Measurements from ENCODE around the gene TSPAN31. TPM values are rescaled to one million over a fixed set of nuclear protein-coding genes. Genes with fewer than 3 reads are reported as not detected.

TSPAN31 gene
- total and polyA plus RNA-seq, 4 donors: 56.0 to 86.5 (median 68.3) TPM

- Histone ChIP-seq H3K36me3 (ENCODE audit: control insufficient read depth, insufficient read depth, low read length) (peaks cover 37% of the 10 kb centered on the region), H3K4me1 (ENCODE audit: control insufficient read depth, insufficient read depth, low read length) (peaks cover 14% of the 10 kb centered on the region), H3K27me3 (ENCODE audit: control insufficient read depth, insufficient read depth, low read length) (peaks cover 10% of the 10 kb centered on the region), H3K4me3 (ENCODE audit: low read depth, low read length) (no peak overlapping the region), H3K9me3 (ENCODE audit: control insufficient read depth, insufficient read depth, low read length) (no peaks in the 10 kb centered on the region), H3K27ac (ENCODE audit: low read depth, low read length) (no peak overlapping the region)
- WGBS (ENCODE audit: insufficient coverage): 92% methylated on average over 23 of the region's 25 CpGs
- DNase-seq (ENCODE audit: low read depth in 4 of 6, low spot score in 6 of 6): no peak
Observed at GRCh38 chr12:57758552-57759359, 13.9 kb downstream of the TSPAN31 start.

GRCh38 chr12:57759360-57759980 lies 14.6 kb downstream of the TSPAN31 start:
- WGBS (ENCODE audit: insufficient coverage): 31% methylated on average over 3 of the region's 3 CpGs
- Histone ChIP-seq H3K27ac (ENCODE audit: low read depth, low read length) (no peak overlapping the region), H3K9me3 (ENCODE audit: control insufficient read depth, insufficient read depth, low read length) (no peaks in the 10 kb centered on the region), H3K4me1 (ENCODE audit: control insufficient read depth, insufficient read depth, low read length) (peaks cover 13% of the 10 kb centered on the region), H3K36me3 (ENCODE audit: control insufficient read depth, insufficient read depth, low read length) (peaks cover 37% of the 10 kb centered on the region), H3K4me3 (ENCODE audit: low read depth, low read length) (no peak overlapping the region), H3K27me3 (ENCODE audit: control insufficient read depth, insufficient read depth, low read length) (peaks cover 18% of the 10 kb centered on the region)
- DNase-seq (ENCODE audit: low read depth in 4 of 6, low spot score in 6 of 6): peak in 1 of 6 donors; percentile 68

- H3K27me3 ChIP-seq (ENCODE audit: control insufficient read depth, insufficient read depth, low read length): peaks cover 27% of the 10 kb centered on the region
- peaks cover 37% of the 10 kb centered on the region for H3K36me3 ChIP-seq (ENCODE audit: control insufficient read depth, insufficient read depth, low read length)
- peaks cover 20% of the 10 kb centered on the region for H3K4me1 ChIP-seq (ENCODE audit: control insufficient read depth, insufficient read depth, low read length)
- DNase-seq (ENCODE audit: low read depth in 4 of 6, low spot score in 6 of 6): no peak
- no CpG with 5 or more reads among the region's 3 CpGs for WGBS (ENCODE audit: insufficient coverage)
- no peak overlapping the region for H3K4me3 ChIP-seq (ENCODE audit: low read depth, low read length)
- H3K9me3 ChIP-seq (ENCODE audit: control insufficient read depth, insufficient read depth, low read length): no peaks in the 10 kb centered on the region
- no peak overlapping the region for H3K27ac ChIP-seq (ENCODE audit: low read depth, low read length)
Observed at GRCh38 chr12:57760347-57760982, 15.6 kb downstream of the TSPAN31 start.

- Histone ChIP-seq H3K27ac (ENCODE audit: low read depth, low read length) (no peak overlapping the region), H3K27me3 (ENCODE audit: control insufficient read depth, insufficient read depth, low read length) (peaks cover 38% of the 10 kb centered on the region), H3K36me3 (ENCODE audit: control insufficient read depth, insufficient read depth, low read length) (peaks cover 37% of the 10 kb centered on the region), H3K4me3 (ENCODE audit: low read depth, low read length) (no peak overlapping the region), H3K4me1 (ENCODE audit: control insufficient read depth, insufficient read depth, low read length) (peaks cover 25% of the 10 kb centered on the region), H3K9me3 (ENCODE audit: control insufficient read depth, insufficient read depth, low read length) (no peaks in the 10 kb centered on the region)
- 87% methylated on average over 3 of the region's 4 CpGs for WGBS (ENCODE audit: insufficient coverage)
- no peak for DNase-seq (ENCODE audit: low read depth in 4 of 6, low spot score in 6 of 6)
Observed at GRCh38 chr12:57761391-57761998, 16.7 kb downstream of the TSPAN31 start.

- H3K4me1 ChIP-seq (ENCODE audit: control insufficient read depth, insufficient read depth, low read length): peaks cover 28% of the 10 kb centered on the region
- no peak for DNase-seq (ENCODE audit: low read depth in 4 of 6, low spot score in 6 of 6)
- H3K27ac ChIP-seq (ENCODE audit: low read depth, low read length): no peak overlapping the region
- H3K9me3 ChIP-seq (ENCODE audit: control insufficient read depth, insufficient read depth, low read length): no peaks in the 10 kb centered on the region
- peaks cover 47% of the 10 kb centered on the region for H3K27me3 ChIP-seq (ENCODE audit: control insufficient read depth, insufficient read depth, low read length)
- no peak overlapping the region for H3K4me3 ChIP-seq (ENCODE audit: low read depth, low read length)
- peaks cover 28% of the 10 kb centered on the region for H3K36me3 ChIP-seq (ENCODE audit: control insufficient read depth, insufficient read depth, low read length)
- WGBS (ENCODE audit: insufficient coverage): 100% methylated on average over 2 of the region's 2 CpGs
Observed at GRCh38 chr12:57762463-57762862, 17.6 kb downstream of the TSPAN31 start.

GRCh38 chr12:57763881-57764661 lies 19.2 kb downstream of the TSPAN31 start:
- H3K4me3 ChIP-seq (ENCODE audit: low read depth, low read length): no peak overlapping the region
- H3K27ac ChIP-seq (ENCODE audit: low read depth, low read length): no peak overlapping the region
- WGBS (ENCODE audit: insufficient coverage): 75% methylated on average over 4 of the region's 6 CpGs
- H3K4me1 ChIP-seq (ENCODE audit: control insufficient read depth, insufficient read depth, low read length): peaks cover 28% of the 10 kb centered on the region
- no peaks in the 10 kb centered on the region for H3K9me3 ChIP-seq (ENCODE audit: control insufficient read depth, insufficient read depth, low read length)
- peaks cover 53% of the 10 kb centered on the region for H3K27me3 ChIP-seq (ENCODE audit: control insufficient read depth, insufficient read depth, low read length)
- DNase-seq (ENCODE audit: low read depth in 4 of 6, low spot score in 6 of 6): no peak
- H3K36me3 ChIP-seq (ENCODE audit: control insufficient read depth, insufficient read depth, low read length): peaks cover 16% of the 10 kb centered on the region

- peaks cover 53% of the 10 kb centered on the region for H3K27me3 ChIP-seq (ENCODE audit: control insufficient read depth, insufficient read depth, low read length)
- 19% methylated on average over 17 of the region's 17 CpGs for WGBS (ENCODE audit: insufficient coverage)
Observed at GRCh38 chr12:57764662-57765002, 19.8 kb downstream of the TSPAN31 start.

GRCh38 chr12:57765003-57765697 lies 20.3 kb downstream of the TSPAN31 start:
- DNase-seq (ENCODE audit: low read depth in 4 of 6, low spot score in 6 of 6): no peak
- WGBS (ENCODE audit: insufficient coverage): 4% methylated on average over 60 of the region's 60 CpGs
- Histone ChIP-seq H3K4me3 (ENCODE audit: low read depth, low read length) (no peak overlapping the region), H3K27me3 (ENCODE audit: control insufficient read depth, insufficient read depth, low read length) (peaks cover 53% of the 10 kb centered on the region), H3K27ac (ENCODE audit: low read depth, low read length) (no peak overlapping the region), H3K9me3 (ENCODE audit: control insufficient read depth, insufficient read depth, low read length) (no peaks in the 10 kb centered on the region), H3K36me3 (ENCODE audit: control insufficient read depth, insufficient read depth, low read length) (peaks cover 19% of the 10 kb centered on the region), H3K4me1 (ENCODE audit: control insufficient read depth, insufficient read depth, low read length) (peaks cover 28% of the 10 kb centered on the region)

More at GRCh38 chr12:57764662-57765002, 19.8 kb downstream of the TSPAN31 start:
- peaks cover 28% of the 10 kb centered on the region for H3K4me1 ChIP-seq (ENCODE audit: control insufficient read depth, insufficient read depth, low read length)
- H3K4me3 ChIP-seq (ENCODE audit: low read depth, low read length): no peak overlapping the region
- H3K9me3 ChIP-seq (ENCODE audit: control insufficient read depth, insufficient read depth, low read length): no peaks in the 10 kb centered on the region
- H3K36me3 ChIP-seq (ENCODE audit: control insufficient read depth, insufficient read depth, low read length): peaks cover 17% of the 10 kb centered on the region
- no peak for DNase-seq (ENCODE audit: low read depth in 4 of 6, low spot score in 6 of 6)
- H3K27ac ChIP-seq (ENCODE audit: low read depth, low read length): no peak overlapping the region
